Liver (tissue), 9 donors: Measurements from ENCODE around the gene ATP2B1. TPM values are rescaled to one million over a fixed set of nuclear protein-coding genes. Genes with fewer than 3 reads are reported as not detected.

ENCODE experiments used
- DNase-seq: peaks from one replicate; pipeline ENCODE4 v3.0.0-alpha.2; 2017; ENCODE audit warnings: low spot score
- H3K27ac ChIP-seq, 2 donors: one replicate each; pipeline ENCODE4 v1.7.0; 2013; ENCODE audit warnings: inconsistent platforms in 2 of 2, low read length in 2 of 2, control low read depth in 1 of 2, low read depth in 1 of 2, mild to moderate bottlenecking in 1 of 2
- H3K27me3 ChIP-seq, 4 donors: one replicate each; pipeline versions ENCODE4 v1.6.1 to v1.7.0; 2013; ENCODE audit warnings: low read length in 3 of 4, inconsistent platforms in 1 of 4, mild to moderate bottlenecking in 1 of 4, moderate library complexity in 1 of 4; ENCODE audit not compliant: control insufficient read depth in 4 of 4, insufficient read depth in 4 of 4
- H3K36me3 ChIP-seq, 4 donors: one replicate each; pipeline versions ENCODE4 v1.6.1 to v1.7.0; 2013; ENCODE audit warnings: low read length in 3 of 4, mild to moderate bottlenecking in 3 of 4, low read depth in 1 of 4, moderate library complexity in 1 of 4; ENCODE audit not compliant: control insufficient read depth in 4 of 4, insufficient read depth in 3 of 4
- H3K4me1 ChIP-seq, 4 donors: one replicate each; pipeline versions ENCODE4 v1.6.1 to v1.7.0; 2013; ENCODE audit warnings: low read length in 3 of 4, mild to moderate bottlenecking in 3 of 4, moderate library complexity in 1 of 4; ENCODE audit not compliant: control insufficient read depth in 4 of 4, insufficient read depth in 4 of 4
- H3K4me3 ChIP-seq, 3 donors: one replicate each; pipeline versions ENCODE4 v1.6.1 to v1.7.0; 2013; ENCODE audit warnings: low read length in 3 of 3, control low read depth in 1 of 3, low read depth in 1 of 3, mild to moderate bottlenecking in 1 of 3
- H3K9ac ChIP-seq, 2 donors: one replicate each; pipeline ENCODE4 v1.7.0; 2013; ENCODE audit warnings: low read length in 2 of 2, mild to moderate bottlenecking in 2 of 2, moderate library complexity in 2 of 2, control low read depth in 1 of 2, low read depth in 1 of 2
- H3K9me3 ChIP-seq, 4 donors: one replicate each; pipeline versions ENCODE4 v1.6.1 to v1.7.0; 2013; ENCODE audit warnings: low read length in 3 of 4; ENCODE audit not compliant: control insufficient read depth in 4 of 4
- CTCF ChIP-seq: fragments of 150-350 bp; IDR thresholded peaks from 2 replicates; pipeline ENCODE4 v1.5.1; 2017; ENCODE audit warnings: improper control_type of control experiment, low read depth, low read length; ENCODE audit not compliant: missing input control
- EGR1 ChIP-seq, 2 donors: IDR thresholded peaks; 2 replicates each; pipeline ENCODE4 v1.6.1; 2016 to 2018; ENCODE audit warnings: antibody characterized with exemption in 2 of 2, low read depth in 2 of 2
- FOXA1 ChIP-seq: IDR thresholded peaks from 2 replicates; pipeline ENCODE4 v1.6.1; 2016; ENCODE audit warnings: antibody characterized with exemption
- FOXA2 ChIP-seq: IDR thresholded peaks from 2 replicates; pipeline ENCODE4 v1.6.1; 2016; ENCODE audit warnings: antibody characterized with exemption
- GABPA ChIP-seq, 2 donors: IDR thresholded peaks in 1 of 2; conservative IDR thresholded peaks in 1 of 2; 2 replicates each; pipeline ENCODE4 v1.6.1; 2016; ENCODE audit warnings: antibody characterized with exemption in 2 of 2, mild to moderate bottlenecking in 1 of 2, moderate library complexity in 1 of 2
- HNF4A ChIP-seq, 2 donors: conservative IDR thresholded peaks; 2 replicates each; pipeline ENCODE4 v1.6.1; 2016; ENCODE audit warnings: antibody characterized with exemption in 2 of 2, mild to moderate bottlenecking in 2 of 2
- HNF4G ChIP-seq: IDR thresholded peaks from 2 replicates; pipeline ENCODE4 v1.6.1; 2016; ENCODE audit warnings: antibody characterized with exemption
- JUND ChIP-seq, 2 donors: IDR thresholded peaks; 2 replicates each; pipeline ENCODE4 v1.6.1; 2016; ENCODE audit warnings: antibody characterized with exemption in 2 of 2
- NR2F2 ChIP-seq: IDR thresholded peaks from 2 replicates; pipeline ENCODE4 v1.6.1; 2016; ENCODE audit warnings: antibody characterized with exemption
- RAD21 ChIP-seq, 2 donors: IDR thresholded peaks; 2 replicates each; pipeline ENCODE4 v1.6.1; 2016; ENCODE audit warnings: antibody characterized with exemption in 2 of 2, mild to moderate bottlenecking in 2 of 2
- REST ChIP-seq: IDR thresholded peaks from 2 replicates; pipeline ENCODE4 v1.6.1; 2016; ENCODE audit warnings: antibody characterized with exemption, mild to moderate bottlenecking
- RXRA ChIP-seq, 2 donors: IDR thresholded peaks; 2 replicates each; pipeline ENCODE4 v1.6.1; 2017 to 2018; ENCODE audit warnings: antibody characterized with exemption in 2 of 2, mild to moderate bottlenecking in 1 of 2
- SP1 ChIP-seq: IDR thresholded peaks from 2 replicates; pipeline ENCODE4 v1.6.1; 2018; ENCODE audit warnings: antibody characterized with exemption, mild to moderate bottlenecking
- TAF1 ChIP-seq: conservative IDR thresholded peaks from 2 replicates; pipeline ENCODE4 v1.6.1; 2016; ENCODE audit warnings: antibody characterized with exemption, mild to moderate bottlenecking
- YY1 ChIP-seq: IDR thresholded peaks from 2 replicates; pipeline ENCODE4 v1.6.1; 2016; ENCODE audit warnings: antibody characterized with exemption, mild to moderate bottlenecking
- WGBS: extraction: QIAGEN DNeasy Blood & Tissue Kit; methylation state at CpG from one replicate; pipeline ENCODE4 v1.1.7; 2013; 5-methylcytosine and 5-hydroxymethylcytosine counted together
- polyA plus RNA-seq, 2 donors: library from polyadenylated mRNA; stranded (reverse) in 1 of 2; unstranded in 1 of 2; fragments of 200-250 nt in 1 of 2; fragments of >200 nt in 1 of 2; fragmentation: Nextera tagmentation in 1 of 2; extraction: Ambion mirVana in 1 of 2; gene quantifications; one replicate each; pipeline versions ENCODE4 v1.2.1 to v1.2.3, GENCODE V29; 2013 to 2015
- total RNA-seq, 2 donors: library from RNA; depleted of rRNA; stranded (reverse); fragments of >200 nt; gene quantifications; one replicate each; pipeline ENCODE4 v1.2.3, GENCODE V29; 2014
- TF ChIP-seq, protein P1 (sequence below): IDR thresholded peaks from 2 replicates; pipeline ENCODE4 v1.6.1; 2016; ENCODE audit warnings: antibody characterized with exemption
- TF ChIP-seq, protein P2 (sequence below): IDR thresholded peaks from 2 replicates; pipeline ENCODE4 v1.6.1; 2016; ENCODE audit warnings: antibody characterized with exemption
- donor health status: healthy.
- donor health status: healthy.
- donor health status: healthy.
- donor health status: healthy.
- donor health status: healthy.

Gene ATP2B1
- total and polyA plus RNA-seq, 4 donors = 7.3 to 41.1 (median 22.8) TPM

- TF ChIP-seq REST (no peak), RAD21 (IDR thresholded peaks at IDR 0.05) (no peak)
Observed at GRCh38 chr12:89706986-89707702, 1.5 kb downstream of the ATP2B1 start (continued).

DNA sequence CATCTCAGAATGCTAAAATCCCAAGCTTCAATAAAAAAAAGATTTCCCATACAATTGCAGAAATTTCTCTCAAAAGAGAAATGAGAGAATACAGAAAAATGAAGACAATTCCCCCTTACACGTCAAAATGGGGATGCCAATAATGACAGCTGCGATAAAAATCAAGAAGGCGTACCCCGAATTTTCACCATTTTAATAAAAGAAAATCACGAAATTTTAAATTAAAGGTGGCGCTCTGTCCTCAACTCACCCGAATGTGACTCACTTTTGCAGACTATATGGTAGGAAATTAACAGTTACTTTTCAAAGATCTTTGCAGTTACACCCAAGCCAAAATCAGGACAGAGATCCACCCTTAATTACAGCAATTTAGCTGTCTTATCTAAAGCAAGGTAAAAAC lies 2.1 kb downstream of the ATP2B1 start:
- TF ChIP-seq HNF4G (no peak), TAF1 (no peak), NR2F2 (no peak), JUND (IDR thresholded peaks at IDR 0.05) (no peak), EGR1 (IDR thresholded peaks at IDR 0.05; ENCODE audit: low read depth in 2 of 2) (no peak), RXRA (IDR thresholded peaks at IDR 0.05) (no peak), CTCF (no peak), YY1 (no peak), HNF4A (conservative IDR thresholded peaks at IDR 0.05) (no peak), RAD21 (IDR thresholded peaks at IDR 0.05) (no peak), FOXA1 (no peak)
- Histone ChIP-seq H3K27ac (no peak overlapping the region), H3K9ac (no peak overlapping the region), H3K4me1 (peaks cover 0 to 18% (median 7%) of the 10 kb centered on the region in 4 donors), H3K36me3 (no peaks in the 10 kb centered on the region), H3K27me3 (no peaks in the 10 kb centered on the region), H3K9me3 (no peaks in the 10 kb centered on the region), H3K4me3 (peak overlapping the region in 1 of 3 donors; percentile 98)
- no peak for DNase-seq
- 93% methylated on average over 7 of the region's 7 CpGs for WGBS

GRCh38 chr12:89704457-89704856 lies 4.2 kb downstream of the ATP2B1 start:
- H3K4me1 ChIP-seq = peaks cover 0 to 13% (median 6%) of the 10 kb centered on the region in 4 donors
- DNase-seq = no peak
- TF ChIP-seq REST (no peak), SP1 (no peak), FOXA2 (no peak), TAF1 (no peak), GABPA (IDR thresholded peaks at IDR 0.05 in 1 of 2, conservative IDR thresholded peaks at IDR 0.05 in 1 of 2) (no peak), RXRA (IDR thresholded peaks at IDR 0.05) (no peak), FOXA1 (no peak), HNF4G (no peak), CTCF (no peak), NR2F2 (no peak), EGR1 (IDR thresholded peaks at IDR 0.05; ENCODE audit: low read depth in 2 of 2) (no peak), HNF4A (conservative IDR thresholded peaks at IDR 0.05) (no peak)
- TF ChIP-seq, protein P1, sequence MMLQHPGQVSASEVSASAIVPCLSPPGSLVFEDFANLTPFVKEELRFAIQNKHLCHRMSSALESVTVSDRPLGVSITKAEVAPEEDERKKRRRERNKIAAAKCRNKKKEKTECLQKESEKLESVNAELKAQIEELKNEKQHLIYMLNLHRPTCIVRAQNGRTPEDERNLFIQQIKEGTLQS = no peak
- TF ChIP-seq, protein P2, sequence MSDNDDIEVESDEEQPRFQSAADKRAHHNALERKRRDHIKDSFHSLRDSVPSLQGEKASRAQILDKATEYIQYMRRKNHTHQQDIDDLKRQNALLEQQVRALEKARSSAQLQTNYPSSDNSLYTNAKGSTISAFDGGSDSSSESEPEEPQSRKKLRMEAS = no peak

More at GRCh38 chr12:89704457-89704856, 4.2 kb downstream of the ATP2B1 start:
- Histone ChIP-seq H3K9me3 (no peaks in the 10 kb centered on the region), H3K4me3 (no peak overlapping the region), H3K27me3 (no peaks in the 10 kb centered on the region), H3K9ac (no peak overlapping the region), H3K36me3 (no peaks in the 10 kb centered on the region), H3K27ac (no peak overlapping the region)
- WGBS = 92% methylated on average over 1 of the region's 1 CpG
